Ovary (tissue), 3 donors: ENCODE results near the gene PARD6B.

Experiments
- CTCF ChIP-seq, 3 donors: fragments of 450-650 bp in 2 of 3; fragments of 200-600 bp in 1 of 3; IDR thresholded peaks; one replicate each; pipeline versions ENCODE4 v1.5.1 to v1.8.0; 2016 to 2022; ENCODE audit warnings: antibody characterized with exemption in 3 of 3, mild to moderate bottlenecking in 1 of 3
- EP300 ChIP-seq: sonication (generic); formaldehyde crosslinking; IDR thresholded peaks from one replicate; pipeline ENCODE4 v1.6.1; 2017; ENCODE audit warnings: antibody characterized with exemption
- POLR2A ChIP-seq: fragments of 450-650 bp; IDR thresholded peaks from one replicate; pipeline ENCODE4 v1.6.1; 2017; ENCODE audit warnings: antibody characterized with exemption, mild to moderate bottlenecking, moderate library complexity
- donor health status: DM: no; HTN: no; CAD: no.

- no peak for TF ChIP-seq CTCF (IDR thresholded peaks at IDR 0.05)
- TF ChIP-seq POLR2A: no peak
- no peak for TF ChIP-seq EP300
These were observed 10.8 kb upstream of the PARD6B start for GRCh38 chr20:50720582-50720981.
